ENCODE data around the gene CCL8.
A peak's percentile ranks its signal among the peaks of the same experiment; 100 is the strongest.

The CCL8 gene

DNA sequence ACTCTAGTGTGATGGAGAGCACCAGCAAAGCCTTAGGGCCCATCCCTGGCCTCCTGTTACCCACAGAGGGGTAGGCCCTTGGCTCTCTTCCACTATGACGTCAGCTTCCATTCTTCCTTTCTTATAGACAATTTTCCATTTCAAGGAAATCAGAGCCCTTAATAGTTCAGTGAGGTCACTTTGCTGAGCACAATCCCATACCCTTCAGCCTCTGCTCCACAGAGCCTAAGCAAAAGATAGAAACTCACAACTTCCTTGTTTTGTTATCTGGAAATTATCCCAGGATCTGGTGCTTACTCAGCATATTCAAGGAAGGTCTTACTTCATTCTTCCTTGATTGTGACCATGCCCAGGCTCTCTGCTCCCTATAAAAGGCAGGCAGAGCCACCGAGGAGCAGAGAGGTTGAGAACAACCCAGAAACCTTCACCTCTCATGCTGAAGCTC is at the start of gene CCL8:
TSS of gene CCL8 (plus strand) at position 397 of the 445 bp plus-strand sequence. CDS start 67 bp downstream, outside the sequence.
- ATAC-seq (replicated peaks) (no peak), DNase-seq (no peak)
- Mint-ChIP-seq H3K36me3 (no peaks in the 10 kb centered on the region), H3K4me1 (peaks cover 6 to 7% of the 10 kb centered on the region in 2 donors), H3K27me3 (peaks cover 20 to 22% of the 10 kb centered on the region in 2 donors), H3K27ac (no peak within 1 kb of the TSS), H3K4me3 (no peak within 1 kb of the TSS), H3K9me3 (peaks cover 0 to 4% of the 10 kb centered on the region in 2 donors)

DNA sequence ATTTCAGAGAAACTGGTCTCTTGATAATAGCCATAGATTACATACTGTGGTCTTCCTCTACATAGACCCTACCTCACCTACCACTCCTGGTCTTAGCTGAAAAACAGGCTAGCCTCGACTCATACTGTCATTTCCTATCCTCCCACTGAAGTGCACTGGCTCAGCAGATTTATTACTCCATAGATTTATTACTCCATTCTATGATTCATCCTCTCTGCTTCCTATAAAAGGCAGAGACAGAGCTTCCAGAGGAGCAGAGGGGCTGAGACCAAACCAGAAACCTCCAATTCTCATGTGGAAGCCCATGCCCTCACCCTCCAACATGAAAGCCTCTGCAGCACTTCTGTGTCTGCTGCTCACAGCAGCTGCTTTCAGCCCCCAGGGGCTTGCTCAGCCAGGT is 49.3 kb upstream of the CCL8 start, which contains the start of gene CCL7:
TSS of gene CCL7 (plus strand) at position 253 of the 400 bp plus-strand sequence. CDS start at position 323, 70 bp downstream.
- DNase-seq (no peak), ATAC-seq (replicated peaks) (no peak)
- Mint-ChIP-seq H3K4me1 (no peaks in the 10 kb centered on the region), H3K4me3 (no peak within 1 kb of the TSS), H3K36me3 (no peaks in the 10 kb centered on the region), H3K27me3 (peaks cover 65 to 75% of the 10 kb centered on the region in 2 donors), H3K27ac (no peak within 1 kb of the TSS), H3K9me3 (no peaks in the 10 kb centered on the region)

DNA sequence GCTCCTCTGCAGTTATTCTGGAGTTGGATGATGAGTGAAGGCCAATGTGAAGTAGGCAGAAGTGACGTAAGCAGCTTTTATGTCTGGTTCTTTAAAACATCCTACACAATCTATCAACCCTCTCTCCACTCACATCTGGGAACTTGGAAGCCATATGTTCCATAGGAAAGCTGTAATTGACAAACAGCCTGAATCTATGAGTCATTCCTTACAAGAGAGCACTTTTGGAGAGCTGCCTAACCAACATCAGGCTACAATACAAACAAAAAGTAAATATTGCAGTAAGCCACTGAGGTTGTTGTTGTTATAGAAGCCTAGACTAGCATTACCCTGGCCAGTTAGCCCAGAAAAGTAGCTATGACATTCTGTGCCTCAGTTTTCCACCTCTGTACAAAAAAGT is 43.4 kb upstream of the CCL8 start:
- no peaks in the 10 kb centered on the region for H3K36me3 Mint-ChIP-seq
- H3K27ac Mint-ChIP-seq: no peak overlapping the region
- no peak for ATAC-seq (replicated peaks)
- no peaks in the 10 kb centered on the region for H3K9me3 Mint-ChIP-seq
- no peak overlapping the region for H3K4me3 Mint-ChIP-seq
- no peaks in the 10 kb centered on the region for H3K4me1 Mint-ChIP-seq
- peaks cover 53 to 78% of the 10 kb centered on the region in 2 donors for H3K27me3 Mint-ChIP-seq
- no peak for DNase-seq

DNA sequence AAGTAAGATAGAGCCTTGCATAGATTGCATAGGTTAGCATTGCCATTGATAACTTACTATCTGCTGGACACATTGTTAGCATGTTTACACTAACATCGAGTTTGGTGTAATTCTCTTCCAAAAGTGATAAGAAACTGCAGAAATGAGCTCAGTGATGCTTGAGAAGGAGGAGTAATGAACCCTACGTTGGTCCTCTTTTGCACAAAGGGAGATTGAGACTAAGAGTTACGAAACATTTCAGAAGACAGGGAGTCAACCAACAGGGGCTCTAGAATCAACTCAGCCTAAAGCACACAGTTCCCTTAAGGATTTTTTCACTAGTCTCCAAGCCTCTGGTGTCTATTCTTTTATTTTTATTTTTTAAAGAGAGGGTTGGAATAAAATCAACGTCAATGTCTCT is 42.4 kb upstream of the CCL8 start:
- Mint-ChIP-seq H3K4me1 (no peaks in the 10 kb centered on the region), H3K36me3 (no peaks in the 10 kb centered on the region), H3K9me3 (peaks cover 0 to 2% of the 10 kb centered on the region in 2 donors), H3K4me3 (no peak overlapping the region), H3K27ac (no peak overlapping the region), H3K27me3 (peaks cover 47 to 79% of the 10 kb centered on the region in 2 donors)
- no peak for ATAC-seq (replicated peaks)
- DNase-seq: no peak

DNA sequence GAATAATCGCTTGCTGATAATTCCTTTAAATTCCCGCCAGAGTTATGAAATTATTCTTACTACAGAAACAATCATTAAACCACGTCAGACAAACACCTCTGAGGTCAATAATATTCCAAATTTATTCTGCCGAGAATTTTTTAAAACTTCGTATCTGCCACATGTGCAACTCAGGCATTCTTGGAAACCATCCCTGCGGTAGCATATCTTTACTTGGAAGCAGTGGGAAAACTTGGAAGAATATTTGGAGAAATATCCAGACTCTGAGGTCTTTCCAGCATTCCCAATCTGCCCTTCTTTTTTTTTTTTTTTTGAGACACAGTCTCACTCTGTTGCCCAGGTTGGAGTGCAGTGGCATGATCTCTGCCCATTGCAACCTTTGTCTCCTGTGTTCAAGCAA is 35.7 kb upstream of the CCL8 start:
- ATAC-seq (replicated peaks) (no peak), DNase-seq (no peak)
- Mint-ChIP-seq H3K36me3 (no peaks in the 10 kb centered on the region), H3K27me3 (peaks cover 35 to 57% of the 10 kb centered on the region in 2 donors), H3K4me1 (no peaks in the 10 kb centered on the region), H3K4me3 (no peak overlapping the region), H3K27ac (no peak overlapping the region), H3K9me3 (peaks cover 0 to 5% of the 10 kb centered on the region in 2 donors)

DNA sequence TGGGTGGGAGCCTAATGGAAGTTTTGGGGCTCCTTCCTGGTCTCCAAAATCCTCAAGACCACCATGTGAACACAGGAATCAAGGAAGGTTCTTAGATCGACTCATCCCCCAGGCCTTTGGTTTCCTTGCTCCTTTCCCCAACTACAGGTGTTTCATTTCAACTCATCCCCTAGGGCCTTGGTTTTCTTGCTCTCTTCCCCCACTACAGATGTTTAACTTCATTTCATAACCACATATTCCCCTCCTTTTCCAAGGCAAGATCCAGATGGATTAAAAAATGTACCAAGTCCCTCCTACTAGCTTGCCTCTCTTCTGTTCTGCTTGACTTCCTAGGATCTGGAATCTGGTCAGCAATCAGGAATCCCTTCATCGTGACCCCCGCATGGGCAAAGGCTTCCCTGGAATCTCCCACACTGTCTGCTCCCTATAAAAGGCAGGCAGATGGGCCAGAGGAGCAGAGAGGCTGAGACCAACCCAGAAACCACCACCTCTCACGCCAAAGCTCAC is 33.9 kb upstream of the CCL8 start, which contains the start of gene CCL11:
TSS of gene CCL11 (plus strand) at position 457 of the 507 bp plus-strand sequence. CDS start 67 bp downstream, outside the sequence.
- no peaks in the 10 kb centered on the region for H3K36me3 Mint-ChIP-seq
- no peak within 1 kb of the TSS for H3K27ac Mint-ChIP-seq
- H3K9me3 Mint-ChIP-seq: peaks cover 0 to 5% of the 10 kb centered on the region in 2 donors
- H3K4me3 Mint-ChIP-seq: no peak within 1 kb of the TSS
- H3K4me1 Mint-ChIP-seq: no peaks in the 10 kb centered on the region
- peaks cover 33 to 57% of the 10 kb centered on the region in 2 donors for H3K27me3 Mint-ChIP-seq
- DNase-seq (no peak), ATAC-seq (replicated peaks) (no peak)

DNA sequence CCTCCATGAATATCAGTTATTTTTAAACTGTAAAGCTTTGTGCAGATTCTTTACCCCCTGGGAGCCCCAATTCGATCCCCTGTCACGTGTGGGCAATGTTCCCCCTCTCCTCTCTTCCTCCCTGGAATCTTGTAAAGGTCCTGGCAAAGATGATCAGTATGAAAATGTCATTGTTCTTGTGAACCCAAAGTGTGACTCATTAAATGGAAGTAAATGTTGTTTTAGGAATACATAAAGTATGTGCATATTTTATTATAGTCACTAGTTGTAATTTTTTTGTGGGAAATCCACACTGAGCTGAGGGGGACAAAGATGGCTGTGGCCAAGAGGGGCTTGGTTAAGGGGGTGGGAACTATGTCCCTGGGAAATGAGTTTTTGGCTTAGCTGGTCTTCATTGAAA is 31.4 kb upstream of the CCL8 start:
- Mint-ChIP-seq H3K36me3 (no peaks in the 10 kb centered on the region), H3K9me3 (no peaks in the 10 kb centered on the region), H3K27ac (no peak overlapping the region), H3K4me3 (no peak overlapping the region), H3K4me1 (no peaks in the 10 kb centered on the region), H3K27me3 (peaks cover 36 to 39% of the 10 kb centered on the region in 2 donors)
- DNase-seq (no peak), ATAC-seq (replicated peaks) (no peak)

DNA sequence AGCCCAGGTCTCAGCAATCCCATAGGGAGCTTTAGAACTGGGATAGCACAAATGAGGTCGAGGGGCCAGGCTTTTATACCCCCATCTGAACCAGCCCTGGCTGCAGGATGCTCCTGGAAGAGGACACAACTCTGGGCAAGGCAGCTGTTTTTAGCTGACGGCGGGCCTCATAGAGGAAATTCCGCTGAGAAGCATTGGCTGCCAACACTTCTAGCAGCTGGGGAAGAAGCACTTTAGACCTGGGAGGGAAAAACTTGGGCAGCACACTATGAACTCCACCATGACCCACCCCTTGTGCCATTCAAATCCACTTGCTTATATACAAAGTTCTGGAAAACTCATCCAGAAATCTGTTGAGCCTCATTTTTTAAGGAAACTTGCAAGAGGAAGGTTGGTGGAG is 28.6 kb upstream of the CCL8 start:
- H3K36me3 Mint-ChIP-seq: no peaks in the 10 kb centered on the region
- H3K27me3 Mint-ChIP-seq: peaks cover 35 to 36% of the 10 kb centered on the region in 2 donors
- no peak for ATAC-seq (replicated peaks)
- no peak overlapping the region for H3K27ac Mint-ChIP-seq
- no peaks in the 10 kb centered on the region for H3K9me3 Mint-ChIP-seq
- no peak for DNase-seq
- no peak overlapping the region for H3K4me3 Mint-ChIP-seq
- H3K4me1 Mint-ChIP-seq: no peaks in the 10 kb centered on the region

DNA sequence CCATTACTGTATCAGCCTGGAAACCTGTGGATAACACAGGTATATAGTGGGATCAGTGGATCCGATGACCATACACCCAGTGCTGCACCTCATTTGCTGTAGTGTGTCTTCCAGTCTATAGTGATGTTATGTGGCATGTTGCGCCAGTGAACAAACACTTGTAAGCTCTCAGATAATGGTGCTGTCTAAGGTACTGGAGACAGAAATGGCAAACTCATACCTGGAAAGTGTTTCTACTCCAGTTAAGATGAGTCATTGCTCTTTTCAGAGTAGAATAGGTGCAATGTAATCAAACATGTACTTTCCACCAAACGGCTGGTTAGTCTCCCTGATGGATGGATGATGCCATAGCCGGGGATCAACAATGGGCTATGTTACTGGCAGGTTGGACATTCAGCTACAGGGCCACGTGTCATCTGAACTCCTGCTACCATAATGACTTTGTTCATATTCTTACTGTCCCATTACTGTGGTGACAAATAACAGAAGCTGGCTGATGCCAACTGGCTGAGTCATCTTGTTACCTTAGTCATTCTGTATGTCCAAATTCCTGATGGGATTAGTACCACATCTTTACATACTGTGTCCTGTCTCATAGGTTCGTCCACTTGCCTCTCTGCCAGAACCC is 27.4 kb upstream of the CCL8 start:
- H3K9me3 Mint-ChIP-seq: no peaks in the 10 kb centered on the region
- no peak overlapping the region for H3K4me3 Mint-ChIP-seq
- ATAC-seq (replicated peaks): peak in 1 of 2 donors; percentile 39
- H3K27me3 Mint-ChIP-seq: peaks cover 29 to 30% of the 10 kb centered on the region in 2 donors
- DNase-seq: no peak
- no peaks in the 10 kb centered on the region for H3K4me1 Mint-ChIP-seq
- H3K27ac Mint-ChIP-seq: no peak overlapping the region
- no peaks in the 10 kb centered on the region for H3K36me3 Mint-ChIP-seq

DNA sequence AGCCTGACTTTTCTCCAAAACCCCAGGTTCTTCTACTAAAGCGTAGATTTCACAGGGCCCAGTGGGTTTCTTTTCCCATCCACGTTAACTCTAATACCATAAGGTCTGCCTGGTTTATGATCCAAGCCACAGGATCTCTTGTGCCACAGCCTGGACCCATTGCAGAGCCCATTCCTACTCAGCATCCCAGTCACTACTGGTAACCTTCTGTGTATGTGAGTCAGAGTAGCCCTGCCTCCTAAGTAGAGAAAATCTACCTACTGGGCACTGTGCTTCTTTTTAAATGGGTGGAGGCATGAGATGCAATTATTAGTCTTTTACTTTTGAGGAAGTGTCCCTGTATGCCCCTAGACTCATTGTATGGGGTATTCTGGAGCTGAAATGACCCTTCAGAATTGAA is 20.2 kb upstream of the CCL8 start:
- ATAC-seq (replicated peaks): no peak
- Mint-ChIP-seq H3K36me3 (no peaks in the 10 kb centered on the region), H3K4me1 (peaks cover 5 to 11% of the 10 kb centered on the region in 2 donors), H3K27ac (no peak overlapping the region), H3K9me3 (peaks cover 0 to 4% of the 10 kb centered on the region in 2 donors), H3K27me3 (peaks cover 25 to 33% of the 10 kb centered on the region in 2 donors), H3K4me3 (no peak overlapping the region)
- DNase-seq: no peak

DNA sequence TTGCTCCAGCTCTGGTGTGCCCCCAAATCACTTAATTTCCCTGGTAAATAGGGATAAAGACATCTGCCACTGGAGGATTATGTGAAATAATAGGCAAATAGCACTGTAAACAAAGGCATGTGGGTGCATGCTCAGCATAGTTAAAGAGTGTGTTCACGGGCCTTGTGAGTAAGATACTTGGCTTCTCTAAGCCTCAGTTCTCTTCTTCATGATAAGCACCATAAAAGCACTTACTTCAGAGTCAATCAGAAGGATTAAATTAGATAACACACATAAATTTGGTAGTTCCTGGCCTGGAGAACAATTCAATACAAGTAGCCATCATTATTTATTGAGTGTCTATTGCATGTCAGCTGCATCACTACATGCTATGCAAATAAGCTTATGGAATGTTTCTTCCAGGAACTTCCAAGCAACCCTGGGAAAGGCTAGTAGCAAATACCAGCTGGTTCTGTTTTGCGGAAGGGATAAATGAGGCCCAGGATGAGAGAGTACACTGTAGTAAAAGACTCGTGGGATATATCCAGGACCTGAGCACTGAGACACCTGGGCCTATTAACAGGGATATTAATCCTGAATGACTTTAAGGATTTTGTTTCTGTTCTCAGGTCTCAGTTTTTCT is 19.2 kb upstream of the CCL8 start:
- Mint-ChIP-seq H3K4me1 (peaks cover 5 to 11% of the 10 kb centered on the region in 2 donors), H3K36me3 (peaks cover 0 to 2% of the 10 kb centered on the region in 2 donors), H3K9me3 (peaks cover 0 to 4% of the 10 kb centered on the region in 2 donors), H3K4me3 (no peak overlapping the region), H3K27ac (no peak overlapping the region), H3K27me3 (peaks cover 32 to 42% of the 10 kb centered on the region in 2 donors)
- DNase-seq: no peak
- no peak for ATAC-seq (replicated peaks)

DNA sequence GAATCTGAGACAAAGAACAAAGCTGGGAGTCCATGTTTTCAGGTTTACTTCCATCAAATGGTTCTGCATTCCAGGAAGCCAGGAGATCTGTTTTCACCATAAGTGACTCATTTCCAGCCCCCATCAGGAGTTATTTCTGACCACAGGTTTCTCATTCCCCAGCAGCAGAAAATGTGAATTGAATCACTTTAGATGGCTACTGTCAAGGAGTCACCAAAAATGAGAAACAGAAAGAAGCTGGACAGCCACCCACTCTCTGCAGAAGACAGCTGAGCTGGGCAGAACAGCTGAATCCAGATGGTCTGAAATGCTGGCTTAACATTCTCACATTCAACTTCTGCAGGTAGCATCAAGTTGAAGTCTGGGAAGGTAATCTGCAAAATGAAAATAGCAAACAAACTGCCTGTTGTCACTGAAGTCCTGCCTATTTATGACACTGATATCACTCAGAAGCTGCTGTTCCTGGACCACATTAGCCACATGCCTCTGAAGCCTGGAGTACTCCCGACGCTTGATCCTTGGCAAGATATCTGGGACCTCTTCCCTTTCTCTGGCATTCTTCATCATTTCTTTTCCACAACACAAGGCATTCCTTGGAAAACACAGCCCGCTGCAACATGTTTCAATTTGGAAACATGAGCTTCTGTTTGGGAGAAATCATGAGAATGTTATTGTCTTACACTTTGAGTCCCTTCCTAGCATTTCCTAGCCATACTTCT is 18.4 kb upstream of the CCL8 start:
- Mint-ChIP-seq H3K36me3 (peaks cover 0 to 2% of the 10 kb centered on the region in 2 donors), H3K27me3 (peaks cover 35 to 50% of the 10 kb centered on the region in 2 donors), H3K4me3 (no peak overlapping the region), H3K9me3 (peaks cover 0 to 4% of the 10 kb centered on the region in 2 donors), H3K27ac (no peak overlapping the region), H3K4me1 (peaks cover 5 to 11% of the 10 kb centered on the region in 2 donors)
- DNase-seq: no peak
- peak; percentile 29 to 36 for ATAC-seq (replicated peaks)

DNA sequence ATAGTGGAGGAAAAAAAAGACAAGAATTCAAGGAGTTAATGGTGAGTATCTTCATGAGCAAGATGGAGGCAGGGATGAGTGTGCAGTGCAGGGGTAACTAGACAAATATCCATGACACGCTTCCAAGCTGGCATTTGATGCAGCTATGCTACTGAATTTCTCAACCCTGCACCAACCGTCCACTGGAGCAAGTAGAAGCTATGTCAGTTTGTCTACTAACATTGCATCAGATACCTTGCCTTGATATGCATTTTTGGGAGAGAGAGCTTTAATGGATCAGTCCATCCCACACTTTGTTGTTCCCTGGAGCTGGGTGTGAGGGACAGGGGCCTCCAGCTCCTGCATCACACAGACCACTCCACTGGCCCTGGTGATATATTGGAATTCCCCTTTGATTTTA is 17.2 kb upstream of the CCL8 start:
- peaks cover 0 to 2% of the 10 kb centered on the region in 2 donors for H3K36me3 Mint-ChIP-seq
- H3K9me3 Mint-ChIP-seq: peaks cover 0 to 4% of the 10 kb centered on the region in 2 donors
- peaks cover 42 to 55% of the 10 kb centered on the region in 2 donors for H3K27me3 Mint-ChIP-seq
- DNase-seq (no peak), ATAC-seq (replicated peaks) (no peak)
- no peak overlapping the region for H3K27ac Mint-ChIP-seq
- H3K4me3 Mint-ChIP-seq: no peak overlapping the region
- peaks cover 5 to 11% of the 10 kb centered on the region in 2 donors for H3K4me1 Mint-ChIP-seq

DNA sequence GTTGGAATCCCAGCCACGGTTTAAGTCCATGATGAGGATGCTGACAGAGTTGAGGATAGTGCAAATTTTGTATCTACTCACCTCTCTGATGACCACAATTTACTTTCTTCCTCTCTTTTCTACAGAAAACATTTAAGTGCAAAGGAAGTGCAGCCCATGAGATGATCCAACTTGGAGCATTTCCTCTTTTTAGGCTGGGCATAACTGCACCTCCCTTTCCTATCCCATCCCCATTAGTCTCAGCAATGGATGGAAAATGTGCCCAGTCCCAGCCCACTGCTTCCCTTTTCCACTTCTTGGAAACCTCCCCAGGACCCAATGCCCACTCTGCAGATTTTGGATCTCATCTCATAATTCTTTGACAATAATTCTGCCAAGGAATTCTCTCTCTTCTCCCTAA is 16.6 kb upstream of the CCL8 start:
- peaks cover 7 to 11% of the 10 kb centered on the region in 2 donors for H3K4me1 Mint-ChIP-seq
- H3K9me3 Mint-ChIP-seq: peaks cover 0 to 4% of the 10 kb centered on the region in 2 donors
- ATAC-seq (replicated peaks) (no peak), DNase-seq (no peak)
- no peak overlapping the region for H3K4me3 Mint-ChIP-seq
- H3K27me3 Mint-ChIP-seq: peaks cover 42 to 61% of the 10 kb centered on the region in 2 donors
- H3K36me3 Mint-ChIP-seq: peaks cover 0 to 2% of the 10 kb centered on the region in 2 donors
- H3K27ac Mint-ChIP-seq: no peak overlapping the region
